ENCODE results near the gene LRWD1.

LRWD1 gene

DNA sequence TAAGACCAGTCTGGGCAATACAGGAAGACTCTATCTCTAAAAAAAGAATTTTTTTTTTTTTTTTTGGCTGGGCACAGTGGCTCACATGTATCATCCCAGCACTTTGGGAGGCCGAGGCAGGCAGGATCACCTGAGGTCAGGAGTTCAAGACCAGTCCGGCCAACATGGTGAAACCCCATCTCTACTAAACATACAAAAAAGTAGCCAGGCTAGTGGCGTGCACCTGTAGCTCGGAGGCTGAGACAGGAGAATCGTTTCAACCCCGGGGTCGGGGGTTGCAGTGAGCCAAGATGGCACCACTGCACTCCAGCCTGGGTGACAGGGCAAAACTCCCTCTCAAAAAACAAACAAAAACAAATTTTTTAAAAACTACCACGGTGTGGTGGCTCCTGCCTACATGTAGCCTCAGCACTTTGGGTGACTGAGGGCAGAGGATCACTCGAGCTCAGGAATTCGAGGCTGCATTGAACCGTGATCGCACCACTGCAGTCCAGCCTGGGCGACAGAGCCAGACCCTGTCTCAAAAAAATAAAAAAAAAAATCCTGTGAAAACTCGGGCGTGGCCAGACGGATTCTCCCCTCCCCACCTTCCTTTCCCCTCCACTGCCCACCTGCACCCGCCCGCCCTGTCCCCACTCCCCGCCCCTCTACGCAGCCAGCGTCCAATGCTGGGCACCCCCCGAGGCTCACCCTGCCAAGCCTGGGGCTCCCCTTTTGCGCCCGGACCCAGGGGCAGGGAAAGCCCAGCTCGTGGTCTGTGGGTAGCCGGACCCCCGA is 32.2 kb upstream of the LRWD1 start:
- peak overlapping the region; percentile 83 for H3K4me3 ChIP-seq (ENCODE audit: low read depth, low read length)
- no peaks in the 10 kb centered on the region for H3K9me3 ChIP-seq (ENCODE audit: control insufficient read depth, insufficient read depth, low read depth, low read length)
- H3K36me3 ChIP-seq (ENCODE audit: control insufficient read depth in 2 of 2, insufficient read depth in 1 of 2, low read length in 2 of 2): peaks cover 6 to 9% of the 10 kb centered on the region in 2 experiments; a peak in 2 of 3 replicates
- POLR2A ChIA-PET: interaction anchor here (0.6 kb wide), 1 partner anchor 33 kb away, joined by 4 read pairs; no protein-coding TSS in a partner anchor
- H3K4me1 ChIP-seq (ENCODE audit: control insufficient read depth, insufficient read depth, low read length): peaks cover 15% of the 10 kb centered on the region
- CTCF ChIA-PET: no interaction called here
- no peak overlapping the region for H3K27ac ChIP-seq (ENCODE audit: extremely low read depth, low read depth, low read length)
- TF ChIP-seq ZNF19 (tag by site-specific recombination; IDR thresholded peaks at IDR 0.05; ENCODE audit: low read depth) (no peak), ZFP37 (tag by site-specific recombination; IDR thresholded peaks at IDR 0.05) (no peak), REPIN1 (tag by site-specific recombination; IDR thresholded peaks at IDR 0.05; ENCODE audit: low read depth) (no peak), ZNF658 (tag by site-specific recombination; IDR thresholded peaks at IDR 0.05) (no peak), ZFP41 (tag by site-specific recombination; IDR thresholded peaks at IDR 0.05; ENCODE audit: borderline replicate concordance) (no peak), ZNF362 (tag by site-specific recombination; IDR thresholded peaks at IDR 0.05) (no peak), ZIC2 (tag by site-specific recombination; IDR thresholded peaks at IDR 0.05) (peak; percentile 77), ZNF16 (tag by site-specific recombination; IDR thresholded peaks at IDR 0.05; ENCODE audit: low read depth) (no peak), ZNF701 (tag by site-specific recombination; IDR thresholded peaks at IDR 0.05) (no peak), ZNF645 (tag by site-specific recombination; IDR thresholded peaks at IDR 0.05) (no peak), ZNF501 (tag by site-specific recombination; IDR thresholded peaks at IDR 0.05) (peak; percentile 25; the same call in 1 of the 2 replicates), ZNF398 (tag by site-specific recombination; IDR thresholded peaks at IDR 0.05) (no peak), GLI4 (tag by site-specific recombination; IDR thresholded peaks at IDR 0.05) (no peak), ZNF248 (tag by site-specific recombination; IDR thresholded peaks at IDR 0.05) (no peak), ZSCAN4 (tag by site-specific recombination; IDR thresholded peaks at IDR 0.05) (no peak), ZNF416 (tag by site-specific recombination; IDR thresholded peaks at IDR 0.05) (no peak), ZNF133 (tag by site-specific recombination; IDR thresholded peaks at IDR 0.05) (no peak), ZNF426 (tag by site-specific recombination; IDR thresholded peaks at IDR 0.05) (no peak), ZSCAN16 (tag by site-specific recombination; IDR thresholded peaks at IDR 0.05) (no peak), ZNF121 (tag by site-specific recombination; IDR thresholded peaks at IDR 0.05) (peak; percentile 73; the same call in 1 of the 2 replicates), ZFHX2 (tag by site-specific recombination; conservative IDR thresholded peaks at IDR 0.05) (0 out of 2 replicates have a peak, but pooled peaks have one; percentile 15), ZNF223 (tag by site-specific recombination; IDR thresholded peaks at IDR 0.05) (no peak), ZNF155 (tag by site-specific recombination; IDR thresholded peaks at IDR 0.05) (no peak), ZNF140 (tag by site-specific recombination; IDR thresholded peaks at IDR 0.05) (no peak), ZNF600 (tag by site-specific recombination; IDR thresholded peaks at IDR 0.05) (peak; percentile 61; the same call in 1 of the 2 replicates), OSR2 (tag by site-specific recombination; IDR thresholded peaks at IDR 0.05) (no peak), ZNF202 (tag by site-specific recombination; IDR thresholded peaks at IDR 0.05; ENCODE audit: borderline replicate concordance) (no peak), KLF8 (tag by site-specific recombination; IDR thresholded peaks at IDR 0.05) (peak; percentile 71; the same call in 1 of the 2 replicates)
- TF ChIP-seq, protein P1, sequence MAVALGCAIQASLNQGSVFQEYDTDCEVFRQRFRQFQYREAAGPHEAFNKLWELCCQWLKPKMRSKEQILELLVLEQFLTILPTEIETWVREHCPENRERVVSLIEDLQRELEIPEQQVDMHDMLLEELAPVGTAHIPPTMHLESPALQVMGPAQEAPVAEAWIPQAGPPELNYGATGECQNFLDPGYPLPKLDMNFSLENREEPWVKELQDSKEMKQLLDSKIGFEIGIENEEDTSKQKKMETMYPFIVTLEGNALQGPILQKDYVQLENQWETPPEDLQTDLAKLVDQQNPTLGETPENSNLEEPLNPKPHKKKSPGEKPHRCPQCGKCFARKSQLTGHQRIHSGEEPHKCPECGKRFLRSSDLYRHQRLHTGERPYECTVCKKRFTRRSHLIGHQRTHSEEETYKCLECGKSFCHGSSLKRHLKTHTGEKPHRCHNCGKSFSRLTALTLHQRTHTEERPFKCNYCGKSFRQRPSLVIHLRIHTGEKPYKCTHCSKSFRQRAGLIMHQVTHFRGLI (tag by site-specific recombination; IDR thresholded peaks at IDR 0.05): no peak
- TF ChIP-seq, protein P2, sequence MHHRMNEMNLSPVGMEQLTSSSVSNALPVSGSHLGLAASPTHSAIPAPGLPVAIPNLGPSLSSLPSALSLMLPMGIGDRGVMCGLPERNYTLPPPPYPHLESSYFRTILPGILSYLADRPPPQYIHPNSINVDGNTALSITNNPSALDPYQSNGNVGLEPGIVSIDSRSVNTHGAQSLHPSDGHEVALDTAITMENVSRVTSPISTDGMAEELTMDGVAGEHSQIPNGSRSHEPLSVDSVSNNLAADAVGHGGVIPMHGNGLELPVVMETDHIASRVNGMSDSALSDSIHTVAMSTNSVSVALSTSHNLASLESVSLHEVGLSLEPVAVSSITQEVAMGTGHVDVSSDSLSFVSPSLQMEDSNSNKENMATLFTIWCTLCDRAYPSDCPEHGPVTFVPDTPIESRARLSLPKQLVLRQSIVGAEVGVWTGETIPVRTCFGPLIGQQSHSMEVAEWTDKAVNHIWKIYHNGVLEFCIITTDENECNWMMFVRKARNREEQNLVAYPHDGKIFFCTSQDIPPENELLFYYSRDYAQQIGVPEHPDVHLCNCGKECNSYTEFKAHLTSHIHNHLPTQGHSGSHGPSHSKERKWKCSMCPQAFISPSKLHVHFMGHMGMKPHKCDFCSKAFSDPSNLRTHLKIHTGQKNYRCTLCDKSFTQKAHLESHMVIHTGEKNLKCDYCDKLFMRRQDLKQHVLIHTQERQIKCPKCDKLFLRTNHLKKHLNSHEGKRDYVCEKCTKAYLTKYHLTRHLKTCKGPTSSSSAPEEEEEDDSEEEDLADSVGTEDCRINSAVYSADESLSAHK (tag by site-specific recombination; IDR thresholded peaks at IDR 0.05): no peak
